ENCODE measurements around the gene SNCAIP. TPM values are rescaled to one million over a fixed set of nuclear protein-coding genes. Genes with fewer than 3 reads are reported as not detected.

The SNCAIP gene
- total RNA-seq, 1 donor from 2014 or later: 4.2 TPM

GRCh38 chr5:122385286-122385685 is 73.2 kb downstream of the SNCAIP start:
- Mint-ChIP-seq H3K27ac (ENCODE audit: unreplicated experiment) (no peak overlapping the region), H3K36me3 (ENCODE audit: unreplicated experiment) (no peaks in the 10 kb centered on the region), H3K4me1 (ENCODE audit: unreplicated experiment) (no peaks in the 10 kb centered on the region)

GRCh38 chr5:122385808-122386207 is 73.8 kb downstream of the SNCAIP start:
- no peak for TF ChIP-seq CTCF (IDR thresholded peaks at IDR 0.05)
- H3K4me3 Mint-ChIP-seq (ENCODE audit: unreplicated experiment): no peak overlapping the region
- no peaks in the 10 kb centered on the region for H3K36me3 Mint-ChIP-seq (ENCODE audit: unreplicated experiment)
- no peak overlapping the region for H3K27ac Mint-ChIP-seq (ENCODE audit: unreplicated experiment)
- H3K27me3 Mint-ChIP-seq (ENCODE audit: unreplicated experiment): no peaks in the 10 kb centered on the region
- no peaks in the 10 kb centered on the region for H3K9me3 Mint-ChIP-seq (ENCODE audit: unreplicated experiment)
- H3K4me1 Mint-ChIP-seq (ENCODE audit: unreplicated experiment): no peaks in the 10 kb centered on the region
- no peak for DNase-seq (ENCODE audit: extremely low spot score, unreplicated experiment)

More at GRCh38 chr5:122385286-122385685, 73.2 kb downstream of the SNCAIP start:
- Mint-ChIP-seq H3K4me3 (ENCODE audit: unreplicated experiment) (no peak overlapping the region), H3K27me3 (ENCODE audit: unreplicated experiment) (no peaks in the 10 kb centered on the region), H3K9me3 (ENCODE audit: unreplicated experiment) (no peaks in the 10 kb centered on the region)
- DNase-seq (ENCODE audit: extremely low spot score, unreplicated experiment): no peak
- TF ChIP-seq CTCF (IDR thresholded peaks at IDR 0.05): no peak

GRCh38 chr5:122390154-122390553 is 78.1 kb downstream of the SNCAIP start:
- DNase-seq (ENCODE audit: extremely low spot score, unreplicated experiment): no peak
- TF ChIP-seq CTCF (IDR thresholded peaks at IDR 0.05): no peak
- H3K36me3 Mint-ChIP-seq (ENCODE audit: unreplicated experiment): no peaks in the 10 kb centered on the region
- no peak overlapping the region for H3K4me3 Mint-ChIP-seq (ENCODE audit: unreplicated experiment)
- H3K4me1 Mint-ChIP-seq (ENCODE audit: unreplicated experiment): no peaks in the 10 kb centered on the region
- H3K27me3 Mint-ChIP-seq (ENCODE audit: unreplicated experiment): no peaks in the 10 kb centered on the region
- H3K9me3 Mint-ChIP-seq (ENCODE audit: unreplicated experiment): no peaks in the 10 kb centered on the region
- no peak overlapping the region for H3K27ac Mint-ChIP-seq (ENCODE audit: unreplicated experiment)

GRCh38 chr5:122390694-122391093 is 78.7 kb downstream of the SNCAIP start:
- H3K4me1 Mint-ChIP-seq (ENCODE audit: unreplicated experiment): no peaks in the 10 kb centered on the region
- H3K27me3 Mint-ChIP-seq (ENCODE audit: unreplicated experiment): no peaks in the 10 kb centered on the region
- no peak for TF ChIP-seq CTCF (IDR thresholded peaks at IDR 0.05)
- H3K27ac Mint-ChIP-seq (ENCODE audit: unreplicated experiment): no peak overlapping the region
- no peaks in the 10 kb centered on the region for H3K36me3 Mint-ChIP-seq (ENCODE audit: unreplicated experiment)
- no peak for DNase-seq (ENCODE audit: extremely low spot score, unreplicated experiment)
- no peak overlapping the region for H3K4me3 Mint-ChIP-seq (ENCODE audit: unreplicated experiment)
- H3K9me3 Mint-ChIP-seq (ENCODE audit: unreplicated experiment): no peaks in the 10 kb centered on the region

DNA sequence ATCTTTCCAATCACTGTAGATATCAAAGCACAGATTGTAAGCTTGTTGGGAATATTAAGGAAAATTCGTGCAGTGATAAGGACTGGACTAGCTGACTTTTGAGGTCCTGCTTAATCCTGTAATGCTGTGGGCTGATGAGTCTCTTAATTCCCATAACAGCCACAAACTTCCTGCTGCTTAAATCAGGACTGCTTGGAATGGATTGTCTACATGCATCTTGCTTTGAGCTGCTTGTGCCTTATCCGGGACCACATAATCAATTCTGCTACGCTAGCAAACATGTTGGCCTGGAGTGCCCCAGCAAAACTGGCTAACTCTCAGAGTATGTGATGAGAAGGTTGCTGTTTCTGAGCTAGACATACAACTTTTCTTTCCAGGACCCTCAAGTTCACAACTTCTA is 79.6 kb downstream of the SNCAIP start:
- no peaks in the 10 kb centered on the region for H3K4me1 Mint-ChIP-seq (ENCODE audit: unreplicated experiment)
- H3K27me3 Mint-ChIP-seq (ENCODE audit: unreplicated experiment): peaks cover 3% of the 10 kb centered on the region
- H3K27ac Mint-ChIP-seq (ENCODE audit: unreplicated experiment): no peak overlapping the region
- H3K36me3 Mint-ChIP-seq (ENCODE audit: unreplicated experiment): no peaks in the 10 kb centered on the region
- TF ChIP-seq CTCF (IDR thresholded peaks at IDR 0.05): no peak
- no peaks in the 10 kb centered on the region for H3K9me3 Mint-ChIP-seq (ENCODE audit: unreplicated experiment)
- no peak overlapping the region for H3K4me3 Mint-ChIP-seq (ENCODE audit: unreplicated experiment)
- no peak for DNase-seq (ENCODE audit: extremely low spot score, unreplicated experiment)
